Activated CD8-positive, alpha-beta memory T cell treated with anti-CD3 and anti-CD28 coated beads, Interleukin-2, amount 50 U/mL, for 48 hours (primary cell): ENCODE data around the gene ASPDH.

ENCODE experiments used
- DNase-seq: peaks from one replicate; pipeline ENCODE4 v3.0.0-alpha.2; 2020

The ASPDH gene

GRCh38 chr19:50494186-50495019 lies 19.3 kb downstream of the ASPDH start:
- no peak for DNase-seq

DNA sequence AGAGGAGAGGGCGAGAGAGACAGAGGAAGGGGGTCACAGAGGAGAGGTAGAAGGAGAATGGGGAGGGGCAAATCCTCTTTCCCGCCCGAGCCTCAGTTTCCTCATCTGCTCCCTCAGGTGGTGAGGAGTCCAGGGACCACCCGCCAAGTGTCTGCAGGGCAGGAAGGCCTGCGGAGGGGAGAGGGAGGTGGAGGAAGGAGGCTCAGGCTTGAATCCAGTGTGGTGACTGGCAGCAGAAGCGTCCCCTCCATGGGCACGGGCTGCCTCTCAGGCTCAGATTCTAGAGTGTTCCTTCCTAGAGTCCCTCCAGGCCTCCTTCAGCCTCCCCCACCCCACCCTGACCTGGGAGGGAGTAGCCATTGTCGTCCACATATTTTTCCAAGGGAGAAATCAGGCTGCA lies 20.5 kb downstream of the ASPDH start:
- no peak for DNase-seq

DNA sequence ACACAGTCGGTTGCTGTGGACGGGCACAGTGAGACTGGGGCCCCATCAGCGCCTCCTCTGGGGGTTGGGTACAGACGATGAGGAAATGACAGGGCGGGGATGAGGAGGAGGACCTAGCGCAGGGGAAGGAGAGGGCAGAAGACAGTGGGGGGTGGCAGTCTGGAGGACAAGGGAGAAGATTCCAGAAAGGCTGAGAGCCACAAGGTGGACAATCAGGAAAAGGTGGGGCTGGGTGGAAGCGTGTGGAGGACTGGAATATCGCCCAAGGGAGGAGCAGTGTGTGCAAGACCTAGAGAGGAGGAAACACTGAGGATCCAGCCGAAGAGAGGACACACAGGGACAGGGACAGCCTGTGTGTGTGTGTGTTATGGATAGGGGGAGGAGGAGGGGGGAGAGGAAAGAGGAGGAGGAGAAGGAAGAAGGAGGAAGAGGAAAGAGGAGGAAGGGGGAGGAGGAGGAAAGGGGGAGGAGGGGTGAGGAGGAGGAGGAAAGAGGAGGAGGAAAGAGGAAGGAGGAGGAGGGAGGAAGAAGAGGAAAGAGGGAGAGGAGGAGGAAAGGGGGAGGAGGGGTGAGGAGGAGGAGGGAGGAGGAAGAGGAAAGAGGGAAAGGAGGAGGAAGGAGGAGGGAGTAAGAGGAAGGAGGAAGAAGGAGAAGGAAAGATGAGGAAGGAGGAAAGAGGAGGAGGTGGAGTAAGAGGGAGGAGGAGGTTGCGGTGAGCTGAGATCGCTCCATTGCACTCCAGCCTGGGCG lies 21.2 kb downstream of the ASPDH start:
- DNase-seq = peak; percentile 68

DNA sequence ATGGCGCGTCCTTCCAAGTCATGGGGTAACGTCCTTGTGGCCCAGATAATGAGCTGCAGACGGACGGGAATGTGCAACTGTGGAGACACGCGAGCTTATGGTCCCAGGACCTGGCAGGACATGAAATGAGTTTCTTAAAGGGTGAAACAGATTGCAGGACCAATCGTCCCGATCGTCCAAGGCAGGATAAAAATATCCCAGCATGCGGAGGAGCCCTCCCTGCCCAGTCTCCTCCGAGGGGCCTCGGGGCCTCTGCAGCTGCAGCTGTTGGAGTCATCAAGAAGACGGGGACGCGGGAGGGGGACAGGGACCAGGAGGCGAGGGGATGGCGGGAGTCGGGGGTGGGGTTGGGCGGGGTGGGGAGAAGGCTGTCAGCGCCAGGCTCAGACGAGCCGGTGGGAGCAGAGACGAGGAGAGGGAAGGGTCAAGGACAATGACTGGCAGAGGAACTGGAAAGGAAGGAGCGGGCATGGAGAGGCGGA lies 22.7 kb downstream of the ASPDH start:
- DNase-seq = no peak

DNA sequence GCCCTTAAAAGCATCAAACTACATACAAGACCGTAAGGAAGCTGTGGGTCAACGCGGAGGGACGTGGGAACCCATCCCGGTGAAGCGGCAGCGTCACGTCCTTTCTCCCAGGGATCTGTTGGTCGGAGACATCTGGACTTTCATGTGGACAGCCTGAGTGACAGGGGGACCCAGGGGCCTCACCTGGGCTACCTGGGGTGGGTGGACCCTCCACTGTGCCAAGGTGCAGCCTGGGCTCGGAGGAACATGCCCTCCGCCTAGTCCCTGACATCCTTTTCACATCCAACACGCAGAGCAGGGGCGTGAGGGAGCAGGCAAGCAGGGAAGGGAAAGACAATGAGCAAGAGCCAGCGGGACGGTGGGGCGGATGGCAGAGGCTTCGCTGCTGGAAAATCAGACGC lies 23.3 kb downstream of the ASPDH start:
- DNase-seq = no peak

DNA sequence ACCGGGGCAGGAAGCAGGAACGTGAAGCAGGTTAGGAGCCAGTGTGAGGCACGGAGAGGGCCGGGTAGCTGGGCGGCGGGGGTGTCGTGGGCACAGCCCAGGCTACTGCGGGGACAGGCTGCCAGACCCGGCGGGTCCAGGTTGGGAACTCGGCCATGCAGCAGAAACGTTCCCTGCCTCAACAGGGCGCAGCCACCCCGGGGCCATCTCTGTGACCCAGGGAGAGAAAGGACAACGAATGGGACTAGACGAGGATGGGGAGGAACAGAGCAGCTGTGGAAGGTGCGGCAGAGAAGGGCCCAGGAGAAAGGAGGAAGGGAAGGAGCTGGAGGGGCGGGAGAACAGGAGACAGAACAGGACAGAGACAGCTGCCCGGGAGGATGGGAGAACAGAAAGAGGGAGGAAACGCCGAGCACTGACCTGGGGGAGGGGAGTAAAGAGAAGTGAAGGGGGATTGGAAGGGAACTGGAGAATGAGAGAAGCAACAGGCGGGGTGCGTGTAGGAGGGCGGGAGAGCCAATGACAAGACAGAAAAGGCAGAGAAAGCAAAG lies 24.2 kb downstream of the ASPDH start:
- DNase-seq = no peak

GRCh38 chr19:50488389-50489194 lies 25.1 kb downstream of the ASPDH start:
- no peak for DNase-seq

GRCh38 chr19:50486823-50487515 lies 26.7 kb downstream of the ASPDH start:
- DNase-seq = peak; percentile 93

- DNase-seq = no peak
These were observed 28.3 kb downstream of the ASPDH start for GRCh38 chr19:50485284-50485955.

- no peak for DNase-seq
These were observed 30.8 kb downstream of the ASPDH start for GRCh38 chr19:50482916-50483315.

DNA sequence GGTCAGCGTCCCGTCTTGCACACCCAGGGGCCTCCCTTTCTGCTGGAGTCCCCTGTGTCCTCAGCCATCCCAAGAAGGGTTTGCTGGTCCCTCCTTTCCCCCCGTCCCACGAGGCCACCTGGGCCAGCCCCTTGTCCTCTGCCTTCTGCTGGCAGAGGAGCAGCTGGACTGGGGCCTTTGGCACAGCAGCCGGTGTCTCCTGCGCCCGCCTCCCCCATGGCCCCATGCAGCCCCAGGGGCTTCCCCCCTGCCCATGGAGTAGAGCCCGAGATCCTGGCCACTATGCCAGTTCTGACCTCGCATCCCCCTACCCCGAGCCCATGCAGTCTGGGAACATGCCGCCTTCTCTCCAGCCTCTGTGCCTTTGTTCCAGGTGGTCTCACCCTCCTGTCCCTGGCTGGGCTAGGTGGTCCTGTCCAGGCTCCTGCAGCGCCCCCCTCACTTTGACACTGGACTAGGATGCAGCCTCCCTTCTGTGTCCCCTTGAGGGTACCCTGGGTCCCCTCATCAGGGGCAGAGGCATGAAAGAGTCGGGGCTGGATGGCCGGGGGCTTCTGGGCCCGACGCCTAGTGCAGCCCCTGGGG lies 31.4 kb downstream of the ASPDH start:
- no peak for DNase-seq

DNA sequence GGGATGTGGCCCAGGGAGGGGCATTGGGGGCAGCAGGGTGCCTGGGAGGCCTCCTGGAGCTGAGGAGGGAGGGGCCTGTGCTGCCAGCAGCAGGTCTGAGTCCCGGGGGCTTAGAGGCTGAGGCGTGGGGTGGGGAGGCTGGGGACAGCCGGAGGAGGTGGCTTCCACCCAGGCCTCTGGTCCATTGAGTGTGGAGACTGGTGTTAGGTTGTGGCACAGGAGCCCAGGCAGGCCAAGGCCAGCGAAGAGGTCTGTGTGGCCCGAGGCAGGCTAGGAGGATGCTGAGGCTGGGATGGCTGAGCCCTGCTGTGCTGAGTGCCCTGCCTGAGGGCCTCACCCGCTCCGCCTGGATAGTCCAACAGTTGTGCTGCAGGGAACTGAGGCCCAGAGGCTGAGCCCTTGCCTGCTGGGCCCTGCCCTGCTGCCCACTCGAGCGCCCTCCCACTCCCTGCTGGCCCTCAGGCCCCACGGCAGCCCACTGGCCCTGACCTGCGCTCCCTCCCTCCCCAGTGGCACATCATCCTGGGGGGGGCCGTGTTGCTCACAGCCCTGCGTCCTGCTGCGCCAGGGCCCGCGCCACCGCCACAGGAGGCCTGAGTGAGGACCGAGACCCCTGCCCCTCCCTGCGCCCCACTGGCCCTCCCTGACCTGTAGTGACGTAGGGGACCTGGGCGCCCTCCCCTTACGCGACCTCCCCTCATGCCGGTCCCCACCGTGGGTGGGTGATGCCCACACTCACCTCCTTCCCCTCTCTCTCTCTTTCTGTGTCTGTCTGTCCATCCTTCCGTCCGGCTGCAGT lies 32.2 kb downstream of the ASPDH start:
- DNase-seq = no peak

- no peak for DNase-seq
These were observed 33.2 kb downstream of the ASPDH start for GRCh38 chr19:50480281-50481111.

DNA sequence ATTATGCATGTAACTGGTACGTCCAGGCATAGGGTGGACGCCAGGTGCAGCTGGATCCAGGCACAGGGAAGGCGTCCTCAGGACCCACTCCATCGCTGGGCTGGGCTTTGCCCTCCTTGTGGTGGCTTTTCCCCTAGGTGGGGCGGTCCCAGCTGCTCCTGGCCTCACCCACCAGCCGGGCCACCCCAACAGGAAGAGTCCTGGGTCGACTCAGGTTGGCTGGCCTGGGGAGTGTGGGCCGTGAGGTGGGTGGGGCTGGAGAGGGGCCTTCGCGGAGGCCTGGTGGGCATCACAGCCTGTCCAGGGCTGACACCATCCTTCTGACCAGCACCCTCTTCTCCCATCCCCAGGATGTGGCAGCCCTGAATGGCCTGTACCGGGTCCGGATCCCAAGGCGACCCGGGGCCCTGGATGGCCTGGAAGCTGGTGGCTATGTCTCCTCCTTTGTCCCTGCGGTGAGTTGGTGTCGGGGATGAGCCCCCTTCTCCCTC lies 33.9 kb downstream of the ASPDH start:
- no peak for DNase-seq

DNA sequence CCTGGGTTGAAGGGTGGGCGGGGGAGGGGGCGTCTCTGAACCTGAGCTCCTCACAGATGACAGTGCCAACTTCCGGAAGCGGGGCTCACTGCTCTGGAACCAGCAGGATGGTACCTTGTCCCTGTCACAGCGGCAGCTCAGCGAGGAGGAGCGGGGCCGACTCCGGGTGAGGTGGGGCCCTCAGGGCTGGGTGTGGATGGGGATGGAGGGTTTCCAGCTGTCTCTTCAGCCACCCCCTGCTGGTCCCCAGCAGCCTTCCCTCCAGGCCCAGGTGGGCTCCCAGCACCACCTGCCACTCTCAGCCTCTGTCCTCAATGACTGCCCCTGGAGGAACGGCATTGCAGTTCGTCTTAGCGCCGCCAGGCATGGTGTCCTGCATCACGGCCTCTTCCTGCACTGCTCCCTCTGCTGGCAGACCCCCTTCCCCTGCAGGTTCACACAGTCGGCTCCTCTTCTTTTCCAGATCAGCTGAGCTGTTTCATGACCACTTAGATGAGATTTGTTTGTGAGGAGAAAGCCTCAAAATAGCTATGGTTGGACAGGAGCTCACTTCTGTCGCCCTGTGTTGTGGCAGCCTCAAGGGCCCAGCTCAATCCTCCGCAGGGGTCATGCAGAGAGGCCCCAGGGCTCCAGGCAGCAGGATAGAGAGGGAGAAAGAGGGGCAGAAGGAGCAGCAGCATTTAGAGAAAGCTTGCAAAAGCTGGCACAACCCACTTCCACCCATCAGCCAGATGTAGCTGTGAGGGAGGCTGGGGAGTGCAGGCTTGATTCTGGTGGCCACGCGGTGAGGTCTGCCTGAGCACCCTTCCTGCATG lies 34.6 kb downstream of the ASPDH start:
- DNase-seq = no peak

- DNase-seq = no peak
These were observed 35.8 kb downstream of the ASPDH start for GRCh38 chr19:50477751-50478515.

GRCh38 chr19:50476907-50477238 lies 36.8 kb downstream of the ASPDH start:
- no peak for DNase-seq
